Stomach (tissue), 9 donors: ENCODE data around the gene HECTD2. TPM values are rescaled to one million over a fixed set of nuclear protein-coding genes. Genes with fewer than 3 reads are reported as not detected.

Experiments used
- DNase-seq, 2 donors: peaks; one replicate each; pipeline versions ENCODE4 v3.0.0 to v3.0.0-alpha.2; 2013 to 2019
- H3K27ac ChIP-seq, 5 donors: fragments of 200-600 bp in 4 of 5; sonication (generic) in 4 of 5; one replicate each; pipeline ENCODE4 v1.5.1; 2013 to 2019; ENCODE audit warnings: mild to moderate bottlenecking in 1 of 5, moderate library complexity in 1 of 5
- H3K27me3 ChIP-seq, 3 donors: fragments of 200-600 bp; sonication (generic); one replicate each; pipeline ENCODE4 v1.5.1; 2017 to 2019; ENCODE audit warnings: mixed run types in 1 of 3
- H3K36me3 ChIP-seq, 4 donors: fragments of 200-600 bp; sonication (generic); 1 replicate in 3 of 4; 2 replicates in 1 of 4; pipeline ENCODE4 v1.5.1; 2016 to 2019
- H3K4me1 ChIP-seq, 4 donors: fragments of 200-600 bp; sonication (generic); one replicate each; pipeline ENCODE4 v1.5.1; 2016 to 2019
- H3K4me3 ChIP-seq, 4 donors: fragments of 200-600 bp; sonication (generic) in 3 of 4; one replicate each; pipeline ENCODE4 v1.5.1; 2016 to 2019; ENCODE audit warnings: mild to moderate bottlenecking in 1 of 4
- H3K9me3 ChIP-seq, 4 donors: fragments of 200-600 bp; sonication (generic); one replicate each; pipeline ENCODE4 v1.5.1; 2016 to 2019
- EP300 ChIP-seq: sonication (generic); formaldehyde crosslinking; IDR thresholded peaks from one replicate; pipeline ENCODE4 v1.6.1; 2017; ENCODE audit warnings: antibody characterized with exemption
- POLR2A ChIP-seq, 4 donors: fragments of 450-650 bp; IDR thresholded peaks; one replicate each; pipeline ENCODE4 v1.6.1; 2016; ENCODE audit warnings: antibody characterized with exemption in 4 of 4, control low read depth in 2 of 4, mild to moderate bottlenecking in 1 of 4, moderate library complexity in 1 of 4
- POLR2AphosphoS5 ChIP-seq, 3 donors: sonication (generic); formaldehyde crosslinking; IDR thresholded peaks; one replicate each; pipeline ENCODE4 v1.6.1; 2016; ENCODE audit warnings: antibody characterized with exemption in 3 of 3
- WGBS, 5 donors: extraction: QIAGEN DNeasy Blood & Tissue Kit in 3 of 5; methylation state at CpG; one replicate each; pipeline versions ENCODE4 v1.1.5 to v1.1.7; 2013 to 2018; 5-methylcytosine and 5-hydroxymethylcytosine counted together
- intact Hi-C: fragments of 100-400 bp; cut with DNase I; formaldehyde crosslinking; loops from one replicate; pipeline ENCODE4 v1.15.1; 2023; ENCODE audit warnings: low total_unique reads
- polyA plus RNA-seq, 3 donors: library from polyadenylated mRNA; stranded (reverse); fragments of 200-250 nt; gene quantifications; one replicate each; pipeline ENCODE4 v1.2.3, GENCODE V29; 2013
- total RNA-seq, 5 donors: library from RNA; depleted of rRNA; stranded (reverse); fragments of >200 nt; gene quantifications; one replicate each; pipeline versions ENCODE4 v1.1.0 to v1.2.3, GENCODE V29; 2014 to 2016
- TF ChIP-seq, protein P1 (sequence below), 7 experiments: fragments of 450-650 bp in 4 of 7; fragments of 200-600 bp in 3 of 7; sonication (generic) in 3 of 7; IDR thresholded peaks; one replicate each; pipeline ENCODE4 v1.5.1; 2016 to 2019; ENCODE audit warnings: antibody characterized with exemption in 7 of 7, control low read depth in 2 of 7, mild to moderate bottlenecking in 1 of 7
- donor health status: healthy with polysubstance abuse.
- donor health status: Bipolar disorder and iron deficiency.
- donor health status: healthy.

HECTD2 gene
- total and polyA plus RNA-seq, 8 donors: 1.7 to 32.6 (median 12.4) TPM

DNA sequence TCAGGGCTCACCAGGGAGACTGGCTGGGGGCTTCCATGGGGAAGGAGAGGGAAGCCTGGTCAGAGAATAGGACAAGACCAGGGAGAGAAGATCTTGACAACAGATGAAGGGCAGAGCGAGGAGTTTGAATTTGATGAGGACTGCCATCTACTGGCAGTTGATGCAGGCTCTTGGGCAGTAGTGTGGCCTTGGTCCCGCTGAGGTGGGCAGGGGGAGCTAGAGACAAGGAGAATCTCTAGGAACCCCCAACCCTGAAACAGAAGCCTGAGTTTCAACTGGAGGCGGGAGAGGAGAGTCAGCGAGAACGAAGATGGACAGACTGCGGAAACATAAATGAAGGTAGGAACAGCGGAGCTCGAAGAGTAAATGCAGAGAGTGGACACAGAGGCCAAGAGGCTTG lies 141.7 kb downstream of the HECTD2 start:
- Histone ChIP-seq H3K27me3 (no peaks in the 10 kb centered on the region), H3K4me1 (peaks cover 21 to 51% (median 33%) of the 10 kb centered on the region in 4 donors), H3K27ac (peak overlapping the region in 1 of 5 donors; percentile 35), H3K36me3 (no peaks in the 10 kb centered on the region), H3K9me3 (no peaks in the 10 kb centered on the region), H3K4me3 (peak overlapping the region in 3 of 4 donors; percentile 14 to 22 (median 17))
- DNase-seq: peak; percentile 38 to 87
- 56 to 74% (median 64%) methylated on average over 8 of the region's 8 CpGs for WGBS, 5 donors
- TF ChIP-seq POLR2AphosphoS5 (IDR thresholded peaks at IDR 0.05): no peak
- TF ChIP-seq EP300: no peak
- TF ChIP-seq, protein P1, sequence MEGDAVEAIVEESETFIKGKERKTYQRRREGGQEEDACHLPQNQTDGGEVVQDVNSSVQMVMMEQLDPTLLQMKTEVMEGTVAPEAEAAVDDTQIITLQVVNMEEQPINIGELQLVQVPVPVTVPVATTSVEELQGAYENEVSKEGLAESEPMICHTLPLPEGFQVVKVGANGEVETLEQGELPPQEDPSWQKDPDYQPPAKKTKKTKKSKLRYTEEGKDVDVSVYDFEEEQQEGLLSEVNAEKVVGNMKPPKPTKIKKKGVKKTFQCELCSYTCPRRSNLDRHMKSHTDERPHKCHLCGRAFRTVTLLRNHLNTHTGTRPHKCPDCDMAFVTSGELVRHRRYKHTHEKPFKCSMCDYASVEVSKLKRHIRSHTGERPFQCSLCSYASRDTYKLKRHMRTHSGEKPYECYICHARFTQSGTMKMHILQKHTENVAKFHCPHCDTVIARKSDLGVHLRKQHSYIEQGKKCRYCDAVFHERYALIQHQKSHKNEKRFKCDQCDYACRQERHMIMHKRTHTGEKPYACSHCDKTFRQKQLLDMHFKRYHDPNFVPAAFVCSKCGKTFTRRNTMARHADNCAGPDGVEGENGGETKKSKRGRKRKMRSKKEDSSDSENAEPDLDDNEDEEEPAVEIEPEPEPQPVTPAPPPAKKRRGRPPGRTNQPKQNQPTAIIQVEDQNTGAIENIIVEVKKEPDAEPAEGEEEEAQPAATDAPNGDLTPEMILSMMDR (IDR thresholded peaks at IDR 0.05): peak in 5 of 7 experiments; percentile 29 to 67 (median 36)
- intact Hi-C loops: loop anchor here (10.0 kb wide), 1 partner anchor 83 kb away; the partner anchor contains the start of gene PPP1R3C

- WGBS, 5 donors: 60 to 67% (median 65%) methylated on average over 5 to 11 of the region's 11 CpGs
- Histone ChIP-seq H3K27ac (peak overlapping the region in 2 of 5 donors; percentile 10 to 35), H3K4me3 (peak overlapping the region in 3 of 4 donors; percentile 14 to 22 (median 17)), H3K4me1 (peaks cover 25 to 57% (median 37%) of the 10 kb centered on the region in 4 donors), H3K36me3 (no peaks in the 10 kb centered on the region), H3K9me3 (no peaks in the 10 kb centered on the region), H3K27me3 (no peaks in the 10 kb centered on the region)
- intact Hi-C loops: loop anchor here (10.0 kb wide), 1 partner anchor 82 kb away; the partner anchor contains the start of gene PPP1R3C
- TF ChIP-seq POLR2AphosphoS5 (IDR thresholded peaks at IDR 0.05) (no peak), POLR2A (IDR thresholded peaks at IDR 0.05) (no peak), EP300 (no peak)
- TF ChIP-seq, protein P1 (IDR thresholded peaks at IDR 0.05): peak in 5 of 7 experiments; percentile 22 to 58 (median 36)
- peak; percentile 53 to 68 for DNase-seq
Observed at GRCh38 chr10:91552274-91553095, 142.3 kb downstream of the HECTD2 start.

DNA sequence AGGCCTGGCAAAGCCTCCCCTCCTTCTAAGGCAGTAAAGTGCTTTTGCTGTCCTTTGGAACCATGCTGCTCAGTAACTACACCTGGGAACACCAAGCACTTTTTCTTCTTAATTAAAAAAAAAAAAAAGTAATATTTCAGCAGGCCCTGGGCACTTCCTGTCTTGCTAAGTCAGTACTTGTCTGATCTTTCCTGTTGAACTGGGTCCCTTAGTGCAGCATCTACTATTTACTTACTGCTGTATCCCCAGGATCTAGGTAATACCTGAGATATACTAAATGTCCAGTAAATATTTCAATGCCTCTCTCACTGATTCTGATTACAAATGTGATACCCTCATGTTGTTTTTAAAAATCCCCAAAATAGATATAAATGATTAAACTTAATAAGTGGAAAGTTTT lies 145.3 kb downstream of the HECTD2 start:
- H3K27ac ChIP-seq: peak overlapping the region; percentile 18 to 82 (median 34)
- intact Hi-C loops: loop anchor here (10.0 kb wide), 1 partner anchor 79 kb away; the partner anchor contains the start of gene PPP1R3C
- no peaks in the 10 kb centered on the region for H3K27me3 ChIP-seq
- TF ChIP-seq, protein P1 (IDR thresholded peaks at IDR 0.05): no peak
- TF ChIP-seq EP300 (no peak), POLR2AphosphoS5 (IDR thresholded peaks at IDR 0.05) (no peak), POLR2A (IDR thresholded peaks at IDR 0.05) (no peak)
- no peak for DNase-seq
- H3K9me3 ChIP-seq: no peaks in the 10 kb centered on the region
- peaks cover 25 to 66% (median 43%) of the 10 kb centered on the region in 4 donors for H3K4me1 ChIP-seq
- no peaks in the 10 kb centered on the region for H3K36me3 ChIP-seq
- no peak overlapping the region for H3K4me3 ChIP-seq

DNA sequence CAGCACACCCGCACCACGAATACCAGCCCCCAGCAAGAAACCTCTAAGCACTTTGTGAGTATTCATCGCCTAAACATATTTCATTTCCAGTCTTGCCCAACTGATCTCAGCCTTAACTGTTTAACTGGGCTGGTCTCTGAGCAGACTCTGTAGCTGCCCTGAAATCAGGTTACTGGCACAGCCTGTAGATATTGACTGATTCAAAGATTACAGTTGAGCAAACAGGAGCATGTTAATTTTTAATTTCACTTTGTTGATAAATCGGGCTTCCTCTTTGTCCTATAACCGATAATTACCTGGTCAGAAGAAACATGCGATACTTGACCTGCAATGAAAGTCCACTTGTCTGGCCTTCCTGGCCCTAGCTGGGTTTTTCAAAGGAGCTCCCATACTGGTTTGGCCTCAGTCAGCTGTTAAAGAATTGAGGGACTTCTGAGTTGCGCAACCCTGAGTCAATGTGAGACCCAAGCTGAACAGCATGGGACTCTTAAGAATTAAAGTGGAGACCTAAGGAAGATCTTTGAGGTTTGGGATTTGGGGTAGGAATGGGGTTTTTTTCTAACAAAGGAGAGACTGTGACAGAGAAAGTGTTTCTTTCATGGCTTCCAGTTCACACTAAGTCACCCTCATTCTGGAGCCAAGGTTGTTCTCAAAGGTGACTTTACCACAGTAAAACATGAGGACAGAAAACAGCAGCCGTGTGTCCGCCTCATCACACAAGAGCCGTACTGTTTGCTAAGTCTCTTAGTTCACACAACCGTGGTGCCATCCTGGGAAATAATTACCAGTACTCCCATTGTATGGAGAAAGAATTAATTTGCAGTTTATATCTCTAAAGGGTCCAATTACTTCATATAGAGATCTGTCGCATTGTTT lies 146.8 kb downstream of the HECTD2 start:
- WGBS, 5 donors: 43 to 61% (median 48%) methylated on average over 12 of the region's 12 CpGs
- H3K36me3 ChIP-seq: no peaks in the 10 kb centered on the region
- H3K4me3 ChIP-seq: no peak overlapping the region
- H3K9me3 ChIP-seq: peaks cover 0 to 4% (median 2%) of the 10 kb centered on the region in 4 donors
- intact Hi-C loops: loop anchor here (10.0 kb wide), 1 partner anchor 78 kb away; the partner anchor contains the start of gene PPP1R3C
- TF ChIP-seq POLR2AphosphoS5 (IDR thresholded peaks at IDR 0.05): peak; percentile 15 to 78 (median 48)
- no peak for TF ChIP-seq POLR2A (IDR thresholded peaks at IDR 0.05)
- H3K27me3 ChIP-seq: no peaks in the 10 kb centered on the region
- H3K4me1 ChIP-seq: peaks cover 25 to 62% (median 48%) of the 10 kb centered on the region in 4 donors
- DNase-seq: peak; percentile 68 to 79
- H3K27ac ChIP-seq: peak overlapping the region; percentile 60 to 82 (median 73)
